Endometrial microvascular endothelial cells (primary cell): Measurements from ENCODE around the gene SGO1. TPM values are rescaled to one million over a fixed set of nuclear protein-coding genes. Genes with fewer than 3 reads are reported as not detected.

Source experiments
- in situ Hi-C: cut with HindIII; loops from 2 replicates; pipeline ENCODE4 v1.10.0; 2017; ENCODE audit warnings: low sequenced_read_pairs, low pct_unique_long_range_greater_than_20kb; ENCODE audit errors: inconsistent ontology term
- total RNA-seq: library from RNA; depleted of rRNA; stranded (reverse); fragments of >200 nt; gene quantifications from one replicate; pipeline ENCODE4 v1.2.3, GENCODE V29; 2015; ENCODE audit errors: inconsistent ontology term

Gene SGO1
- total RNA-seq, 1 donor from 2014 or later: 19.7 TPM

- in situ Hi-C loops: no loop called here
Observed at GRCh38 chr3:20121088-20121487, 64.9 kb downstream of the SGO1 start.

Other genes starting within 250 kb of the SGO1 start
- gene RAB5A, start 239.1 kb downstream of the SGO1 start, total RNA-seq: 63.1 TPM
- gene PP2D1, start 173.9 kb downstream of the SGO1 start, total RNA-seq: not detected
- gene KAT2B, start 145.8 kb downstream of the SGO1 start, total RNA-seq: 11.7 TPM